ENCODE data around the gene SNX1. TPM values are rescaled to one million over a fixed set of nuclear protein-coding genes. Genes with fewer than 3 reads are reported as not detected.
A peak's percentile ranks its signal among the peaks of the same experiment; 100 is the strongest.

SNX1 gene
- total and polyA plus RNA-seq, 2 of the 13 experiments (the other 11 are each of a cell fraction or from before 2014, with no cell fraction given) = 29.3 to 60.1 TPM

DNA sequence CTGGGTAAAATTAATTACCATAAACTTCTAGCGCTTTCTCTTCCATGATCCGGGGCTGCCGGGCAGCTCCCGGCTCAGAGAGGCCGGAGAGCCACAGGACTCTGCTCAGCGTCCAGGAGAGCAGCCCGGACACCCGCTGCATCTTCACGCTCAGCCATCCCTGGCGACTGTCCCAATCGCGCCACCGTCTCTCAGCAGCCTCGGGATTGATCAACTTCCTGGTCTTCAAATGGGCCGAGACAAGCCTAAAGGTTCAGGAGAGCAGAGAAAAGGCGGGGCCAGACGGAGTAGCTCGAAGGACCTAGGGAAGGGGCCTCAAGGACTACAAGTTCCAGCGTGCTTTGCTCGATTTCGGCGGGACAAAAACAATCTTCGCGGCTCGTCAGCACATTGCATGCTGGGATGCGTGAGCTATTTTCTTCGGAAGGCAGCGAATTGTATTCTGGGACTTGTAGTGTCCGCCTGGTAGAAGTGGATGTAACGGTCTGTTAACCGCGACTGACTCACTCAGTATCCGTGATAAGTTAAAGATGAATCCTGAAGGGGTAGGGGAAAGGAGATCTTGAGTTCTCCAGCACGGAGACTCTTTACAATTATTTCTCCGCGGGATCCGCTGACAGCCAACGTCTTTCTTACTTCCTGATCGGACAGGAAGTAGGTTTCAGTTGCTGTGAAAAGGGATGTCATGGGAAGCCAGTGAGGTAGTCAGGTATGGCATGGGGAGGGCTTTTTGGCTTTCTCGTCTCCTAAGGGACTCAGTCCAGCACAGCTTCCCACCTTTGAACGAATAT is 2.0 kb upstream of the SNX1 start, which contains the start of gene CIAO2A (continued):
- TF ChIP-seq ZNF513 (CRISPR knock-in tag; conservative IDR thresholded peaks at IDR 0.05) (no peak), ETV5 (CRISPR knock-in tag; IDR thresholded peaks at IDR 0.05; ENCODE audit: borderline replicate concordance) (no peak), ZBTB7A (CRISPR knock-in tag; IDR thresholded peaks at IDR 0.05) (no peak), TOPORS (CRISPR knock-in tag; IDR thresholded peaks at IDR 0.05) (no peak), GLMP (CRISPR knock-in tag; IDR thresholded peaks at IDR 0.05; ENCODE audit: borderline replicate concordance) (no peak), ZFY (CRISPR knock-in tag; IDR thresholded peaks at IDR 0.05) (peak; percentile 61), ATF2 (CRISPR knock-in tag; IDR thresholded peaks at IDR 0.05) (no peak)
- TF ChIP-seq, protein P1, sequence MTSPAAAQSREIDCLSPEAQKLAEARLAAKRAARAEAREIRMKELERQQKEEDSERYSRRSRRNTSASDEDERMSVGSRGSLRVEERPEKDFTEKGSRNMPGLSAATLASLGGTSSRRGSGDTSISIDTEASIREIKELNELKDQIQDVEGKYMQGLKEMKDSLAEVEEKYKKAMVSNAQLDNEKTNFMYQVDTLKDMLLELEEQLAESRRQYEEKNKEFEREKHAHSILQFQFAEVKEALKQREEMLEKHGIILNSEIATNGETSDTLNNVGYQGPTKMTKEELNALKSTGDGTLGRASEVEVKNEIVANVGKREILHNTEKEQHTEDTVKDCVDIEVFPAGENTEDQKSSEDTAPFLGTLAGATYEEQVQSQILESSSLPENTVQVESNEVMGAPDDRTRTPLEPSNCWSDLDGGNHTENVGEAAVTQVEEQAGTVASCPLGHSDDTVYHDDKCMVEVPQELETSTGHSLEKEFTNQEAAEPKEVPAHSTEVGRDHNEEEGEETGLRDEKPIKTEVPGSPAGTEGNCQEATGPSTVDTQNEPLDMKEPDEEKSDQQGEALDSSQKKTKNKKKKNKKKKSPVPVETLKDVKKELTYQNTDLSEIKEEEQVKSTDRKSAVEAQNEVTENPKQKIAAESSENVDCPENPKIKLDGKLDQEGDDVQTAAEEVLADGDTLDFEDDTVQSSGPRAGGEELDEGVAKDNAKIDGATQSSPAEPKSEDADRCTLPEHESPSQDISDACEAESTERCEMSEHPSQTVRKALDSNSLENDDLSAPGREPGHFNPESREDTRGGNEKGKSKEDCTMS (CRISPR knock-in tag; conservative IDR thresholded peaks at IDR 0.05) = no peak
- TF ChIP-seq, protein P2, sequence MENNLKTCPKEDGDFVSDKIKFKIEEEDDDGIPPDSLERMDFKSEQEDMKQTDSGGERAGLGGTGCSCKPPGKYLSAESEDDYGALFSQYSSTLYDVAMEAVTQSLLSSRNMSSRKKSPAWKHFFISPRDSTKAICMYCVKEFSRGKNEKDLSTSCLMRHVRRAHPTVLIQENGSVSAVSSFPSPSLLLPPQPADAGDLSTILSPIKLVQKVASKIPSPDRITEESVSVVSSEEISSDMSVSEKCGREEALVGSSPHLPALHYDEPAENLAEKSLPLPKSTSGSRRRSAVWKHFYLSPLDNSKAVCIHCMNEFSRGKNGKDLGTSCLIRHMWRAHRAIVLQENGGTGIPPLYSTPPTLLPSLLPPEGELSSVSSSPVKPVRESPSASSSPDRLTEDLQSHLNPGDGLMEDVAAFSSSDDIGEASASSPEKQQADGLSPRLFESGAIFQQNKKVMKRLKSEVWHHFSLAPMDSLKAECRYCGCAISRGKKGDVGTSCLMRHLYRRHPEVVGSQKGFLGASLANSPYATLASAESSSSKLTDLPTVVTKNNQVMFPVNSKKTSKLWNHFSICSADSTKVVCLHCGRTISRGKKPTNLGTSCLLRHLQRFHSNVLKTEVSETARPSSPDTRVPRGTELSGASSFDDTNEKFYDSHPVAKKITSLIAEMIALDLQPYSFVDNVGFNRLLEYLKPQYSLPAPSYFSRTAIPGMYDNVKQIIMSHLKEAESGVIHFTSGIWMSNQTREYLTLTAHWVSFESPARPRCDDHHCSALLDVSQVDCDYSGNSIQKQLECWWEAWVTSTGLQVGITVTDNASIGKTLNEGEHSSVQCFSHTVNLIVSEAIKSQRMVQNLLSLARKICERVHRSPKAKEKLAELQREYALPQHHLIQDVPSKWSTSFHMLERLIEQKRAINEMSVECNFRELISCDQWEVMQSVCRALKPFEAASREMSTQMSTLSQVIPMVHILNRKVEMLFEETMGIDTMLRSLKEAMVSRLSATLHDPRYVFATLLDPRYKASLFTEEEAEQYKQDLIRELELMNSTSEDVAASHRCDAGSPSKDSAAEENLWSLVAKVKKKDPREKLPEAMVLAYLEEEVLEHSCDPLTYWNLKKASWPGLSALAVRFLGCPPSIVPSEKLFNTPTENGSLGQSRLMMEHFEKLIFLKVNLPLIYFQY (CRISPR knock-in tag; IDR thresholded peaks at IDR 0.05; ENCODE audit: borderline replicate concordance) = peak; percentile 54; the same call in 1 of the 2 replicates
- TF ChIP-seq, protein P3, sequence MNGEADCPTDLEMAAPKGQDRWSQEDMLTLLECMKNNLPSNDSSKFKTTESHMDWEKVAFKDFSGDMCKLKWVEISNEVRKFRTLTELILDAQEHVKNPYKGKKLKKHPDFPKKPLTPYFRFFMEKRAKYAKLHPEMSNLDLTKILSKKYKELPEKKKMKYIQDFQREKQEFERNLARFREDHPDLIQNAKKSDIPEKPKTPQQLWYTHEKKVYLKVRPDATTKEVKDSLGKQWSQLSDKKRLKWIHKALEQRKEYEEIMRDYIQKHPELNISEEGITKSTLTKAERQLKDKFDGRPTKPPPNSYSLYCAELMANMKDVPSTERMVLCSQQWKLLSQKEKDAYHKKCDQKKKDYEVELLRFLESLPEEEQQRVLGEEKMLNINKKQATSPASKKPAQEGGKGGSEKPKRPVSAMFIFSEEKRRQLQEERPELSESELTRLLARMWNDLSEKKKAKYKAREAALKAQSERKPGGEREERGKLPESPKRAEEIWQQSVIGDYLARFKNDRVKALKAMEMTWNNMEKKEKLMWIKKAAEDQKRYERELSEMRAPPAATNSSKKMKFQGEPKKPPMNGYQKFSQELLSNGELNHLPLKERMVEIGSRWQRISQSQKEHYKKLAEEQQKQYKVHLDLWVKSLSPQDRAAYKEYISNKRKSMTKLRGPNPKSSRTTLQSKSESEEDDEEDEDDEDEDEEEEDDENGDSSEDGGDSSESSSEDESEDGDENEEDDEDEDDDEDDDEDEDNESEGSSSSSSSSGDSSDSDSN (CRISPR knock-in tag; IDR thresholded peaks at IDR 0.05) = 0 out of 2 replicates have a peak, but pooled peaks have one; percentile 30
- TF ChIP-seq, protein P4, sequence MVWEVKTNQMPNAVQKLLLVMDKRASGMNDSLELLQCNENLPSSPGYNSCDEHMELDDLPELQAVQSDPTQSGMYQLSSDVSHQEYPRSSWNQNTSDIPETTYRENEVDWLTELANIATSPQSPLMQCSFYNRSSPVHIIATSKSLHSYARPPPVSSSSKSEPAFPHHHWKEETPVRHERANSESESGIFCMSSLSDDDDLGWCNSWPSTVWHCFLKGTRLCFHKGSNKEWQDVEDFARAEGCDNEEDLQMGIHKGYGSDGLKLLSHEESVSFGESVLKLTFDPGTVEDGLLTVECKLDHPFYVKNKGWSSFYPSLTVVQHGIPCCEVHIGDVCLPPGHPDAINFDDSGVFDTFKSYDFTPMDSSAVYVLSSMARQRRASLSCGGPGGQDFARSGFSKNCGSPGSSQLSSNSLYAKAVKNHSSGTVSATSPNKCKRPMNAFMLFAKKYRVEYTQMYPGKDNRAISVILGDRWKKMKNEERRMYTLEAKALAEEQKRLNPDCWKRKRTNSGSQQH (CRISPR knock-in tag; IDR thresholded peaks at IDR 0.05; ENCODE audit: low read depth) = peak; percentile 43; the same call in 1 of the 2 replicates

Data from HepG2 (cell line).